Urinary bladder (tissue), 4 donors: Measurements from ENCODE around the gene BCL2. TPM values are rescaled to one million over a fixed set of nuclear protein-coding genes. Genes with fewer than 3 reads are reported as not detected.
A peak's percentile ranks its signal among the peaks of the same experiment; 100 is the strongest.

Experiments used
- DNase-seq: peaks from one replicate; pipeline ENCODE4 v3.0.0-alpha.2; 2015; ENCODE audit errors: extremely low spot score
- H3K27ac ChIP-seq: one replicate; pipeline ENCODE4 v1.5.1; 2013; ENCODE audit warnings: low read depth, mild to moderate bottlenecking, moderate library complexity
- H3K36me3 ChIP-seq: one replicate; pipeline ENCODE4 v1.6.1; 2013; ENCODE audit warnings: mild to moderate bottlenecking, moderate library complexity; ENCODE audit not compliant: insufficient read depth
- H3K4me1 ChIP-seq: one replicate; pipeline ENCODE4 v1.6.1; 2013; ENCODE audit warnings: mild to moderate bottlenecking, moderate library complexity; ENCODE audit not compliant: insufficient read depth
- H3K4me3 ChIP-seq: one replicate; pipeline ENCODE4 v1.5.1; 2013; ENCODE audit warnings: low read depth, low read length
- WGBS: extraction: QIAGEN DNeasy Blood & Tissue Kit; methylation state at CpG from one replicate; pipeline ENCODE4 v1.1.7; 2013; 5-methylcytosine and 5-hydroxymethylcytosine counted together
- polyA plus RNA-seq: library from polyadenylated mRNA; stranded (reverse); fragments of 200-250 nt; gene quantifications from one replicate; pipeline ENCODE4 v1.2.3, GENCODE V29; 2013
- total RNA-seq: library from RNA; depleted of rRNA; stranded (reverse); fragments of >200 nt; gene quantifications from one replicate; pipeline ENCODE4 v1.2.3, GENCODE V29; 2014
- donor health status: healthy with polysubstance abuse.
- donor health status: healthy.

The BCL2 gene
- total and polyA plus RNA-seq, 2 donors: 6.3 to 53.9 TPM

DNA sequence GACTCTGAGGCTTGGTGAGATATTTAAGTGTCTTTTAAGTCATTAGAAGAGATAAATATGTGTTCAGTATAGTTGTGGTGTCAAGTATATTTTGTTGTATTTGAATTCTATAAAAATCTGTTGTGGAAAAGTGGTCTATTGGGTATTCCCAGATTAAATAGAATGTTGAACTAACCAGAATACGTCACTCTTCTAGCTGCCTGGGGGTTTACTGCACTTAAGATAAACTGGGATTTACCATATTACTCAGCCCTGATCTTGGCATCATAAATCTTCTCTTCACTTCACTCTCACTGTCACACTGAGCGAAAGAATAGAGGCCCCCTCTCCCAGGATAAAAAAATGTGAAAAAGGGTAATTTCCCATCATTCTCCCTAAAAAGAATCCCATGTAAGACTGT lies 129.8 kb downstream of the BCL2 start:
- DNase-seq: no peak
- H3K4me1 ChIP-seq: peaks cover 3% of the 10 kb centered on the region
- WGBS: 91% methylated on average over 2 of the region's 2 CpGs
- no peak overlapping the region for H3K27ac ChIP-seq
- H3K36me3 ChIP-seq: no peaks in the 10 kb centered on the region
- no peak overlapping the region for H3K4me3 ChIP-seq

DNA sequence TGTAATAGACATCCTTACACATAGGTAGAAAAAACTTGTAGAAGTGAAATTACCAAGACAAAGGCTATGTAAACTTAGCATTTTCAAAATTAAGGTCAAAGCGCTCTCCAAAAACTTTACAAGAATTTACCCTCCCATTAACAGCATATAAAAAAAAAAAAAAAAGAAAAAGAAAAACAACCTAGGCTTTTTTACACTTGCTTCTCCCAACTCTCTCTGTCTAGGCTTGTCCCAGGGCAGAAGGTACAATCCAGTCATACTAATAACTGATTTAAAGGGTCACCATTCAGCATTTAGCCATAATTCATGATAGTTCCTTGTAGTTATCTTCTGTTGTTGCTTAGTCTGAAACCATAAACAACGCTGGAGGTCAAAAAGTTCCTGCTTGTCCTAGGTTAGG lies 130.5 kb downstream of the BCL2 start:
- H3K27ac ChIP-seq: no peak overlapping the region
- H3K4me1 ChIP-seq: peaks cover 3% of the 10 kb centered on the region
- H3K36me3 ChIP-seq: no peaks in the 10 kb centered on the region
- 91% methylated on average over 2 of the region's 2 CpGs for WGBS
- H3K4me3 ChIP-seq: no peak overlapping the region
- DNase-seq: no peak

DNA sequence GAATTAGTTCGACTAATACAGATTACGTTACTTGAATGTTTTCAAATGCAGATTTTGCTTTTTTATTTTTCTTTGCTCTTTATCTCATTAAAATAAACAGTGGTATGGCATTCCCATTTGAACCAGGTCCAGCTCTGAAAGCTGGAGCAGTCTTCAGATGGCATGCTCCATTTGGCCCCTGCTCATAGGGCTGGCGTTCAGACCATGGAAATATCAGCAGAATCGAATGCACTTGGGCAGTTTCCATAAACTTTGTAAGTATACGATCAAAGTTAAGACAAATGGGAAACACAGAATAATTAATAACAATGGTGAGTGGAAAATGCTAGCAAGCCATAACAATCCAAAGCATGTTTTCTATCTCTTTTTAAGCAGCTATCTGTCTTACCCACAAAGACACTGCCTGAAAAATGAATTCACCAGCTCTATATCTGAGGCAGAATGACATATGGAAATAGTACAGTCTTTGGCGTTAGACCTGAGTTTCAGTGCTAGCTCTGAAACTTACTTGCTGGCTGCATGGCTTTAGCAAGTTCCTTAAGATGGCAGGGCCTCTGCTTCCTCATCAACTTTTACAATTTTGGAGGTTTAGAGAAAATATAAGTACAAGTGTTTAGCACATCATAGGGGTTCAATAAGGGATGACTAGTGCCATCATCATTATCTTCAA lies 131.6 kb downstream of the BCL2 start:
- Histone ChIP-seq H3K36me3 (no peaks in the 10 kb centered on the region), H3K4me3 (no peak overlapping the region), H3K4me1 (peaks cover 3% of the 10 kb centered on the region), H3K27ac (no peak overlapping the region)
- DNase-seq: no peak
- 35% methylated on average over 6 of the region's 6 CpGs for whole genome bisulfite sequencing

DNA sequence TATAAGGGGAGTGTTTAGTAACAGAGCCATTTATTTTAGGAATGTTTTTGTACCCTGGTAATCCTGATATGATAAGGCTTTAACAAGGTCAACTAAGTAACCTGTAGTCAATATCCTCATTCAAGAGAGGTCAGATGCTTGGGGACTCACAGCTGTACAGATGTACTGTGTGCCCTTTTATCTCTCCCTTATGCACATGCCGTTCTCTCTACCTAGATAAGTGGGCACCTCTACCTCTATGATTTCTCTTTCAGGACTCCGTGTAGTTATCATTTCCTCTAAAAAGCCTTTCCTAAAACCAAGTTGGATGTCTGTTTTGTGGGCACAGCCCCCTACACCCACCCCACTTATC lies 132.4 kb downstream of the BCL2 start:
- Histone ChIP-seq H3K36me3 (no peaks in the 10 kb centered on the region), H3K4me3 (no peak overlapping the region), H3K4me1 (peaks cover 3% of the 10 kb centered on the region), H3K27ac (peak overlapping the region; percentile 52)
- no peak for DNase-seq
- WGBS: 82% methylated on average over 2 of the region's 2 CpGs

DNA sequence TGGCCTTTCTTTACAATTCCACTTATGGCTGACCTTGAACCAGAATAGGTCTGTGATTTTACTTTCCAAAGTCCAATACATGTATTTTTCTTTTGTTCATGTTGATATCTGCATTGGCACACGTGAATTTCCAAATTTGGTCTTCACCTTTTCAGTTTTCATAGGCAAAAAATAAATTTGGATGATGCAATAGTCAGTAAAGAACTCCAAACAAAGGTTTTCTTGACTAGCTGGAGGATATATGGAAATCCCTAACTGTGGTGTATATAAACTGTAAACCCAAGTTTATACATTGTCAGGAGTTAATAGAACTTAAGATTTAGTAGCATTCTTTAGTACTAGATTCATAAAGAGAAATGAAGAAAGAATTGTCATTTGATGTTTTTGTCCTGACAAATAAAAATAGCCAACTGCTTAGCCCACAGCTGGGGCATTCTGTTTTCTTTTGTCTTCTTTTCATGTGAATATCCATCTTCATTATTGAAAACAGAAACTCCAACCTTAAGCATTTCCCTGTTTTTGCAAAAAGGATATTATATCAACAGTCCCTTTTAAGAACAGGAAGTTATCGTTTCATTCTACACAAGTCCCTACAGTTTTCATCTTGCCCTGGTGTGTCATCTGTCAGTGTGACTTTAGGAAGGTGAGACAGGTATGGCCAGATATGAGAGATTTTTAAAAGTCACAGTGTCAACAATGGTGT lies 132.9 kb downstream of the BCL2 start:
- Histone ChIP-seq H3K4me1 (peaks cover 3% of the 10 kb centered on the region), H3K27ac (no peak overlapping the region), H3K36me3 (no peaks in the 10 kb centered on the region), H3K4me3 (no peak overlapping the region)
- WGBS: 50% methylated on average over 2 of the region's 2 CpGs
- DNase-seq: no peak

DNA sequence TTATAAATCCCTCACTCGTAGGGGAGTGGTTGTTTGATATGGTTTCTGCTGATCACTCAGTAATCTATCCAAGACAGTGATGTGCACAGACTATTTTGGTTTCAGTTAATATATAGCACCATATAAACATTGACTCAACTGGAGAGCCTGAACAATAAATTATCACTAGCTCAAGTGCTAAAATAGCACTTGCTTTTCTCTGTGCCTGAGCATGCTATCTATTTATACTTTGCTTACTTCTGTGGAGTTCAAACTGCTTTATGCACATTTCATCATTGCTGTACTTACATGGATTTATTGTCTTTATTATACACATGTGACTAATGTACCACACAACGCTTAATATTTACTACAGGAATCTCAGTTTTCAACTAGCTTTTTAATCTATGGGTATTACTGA lies 133.6 kb downstream of the BCL2 start:
- DNase-seq: no peak
- no peak overlapping the region for H3K27ac ChIP-seq
- WGBS: 30% methylated on average over 2 of the region's 2 CpGs
- H3K4me3 ChIP-seq: no peak overlapping the region
- H3K36me3 ChIP-seq: no peaks in the 10 kb centered on the region
- H3K4me1 ChIP-seq: peaks cover 3% of the 10 kb centered on the region

DNA sequence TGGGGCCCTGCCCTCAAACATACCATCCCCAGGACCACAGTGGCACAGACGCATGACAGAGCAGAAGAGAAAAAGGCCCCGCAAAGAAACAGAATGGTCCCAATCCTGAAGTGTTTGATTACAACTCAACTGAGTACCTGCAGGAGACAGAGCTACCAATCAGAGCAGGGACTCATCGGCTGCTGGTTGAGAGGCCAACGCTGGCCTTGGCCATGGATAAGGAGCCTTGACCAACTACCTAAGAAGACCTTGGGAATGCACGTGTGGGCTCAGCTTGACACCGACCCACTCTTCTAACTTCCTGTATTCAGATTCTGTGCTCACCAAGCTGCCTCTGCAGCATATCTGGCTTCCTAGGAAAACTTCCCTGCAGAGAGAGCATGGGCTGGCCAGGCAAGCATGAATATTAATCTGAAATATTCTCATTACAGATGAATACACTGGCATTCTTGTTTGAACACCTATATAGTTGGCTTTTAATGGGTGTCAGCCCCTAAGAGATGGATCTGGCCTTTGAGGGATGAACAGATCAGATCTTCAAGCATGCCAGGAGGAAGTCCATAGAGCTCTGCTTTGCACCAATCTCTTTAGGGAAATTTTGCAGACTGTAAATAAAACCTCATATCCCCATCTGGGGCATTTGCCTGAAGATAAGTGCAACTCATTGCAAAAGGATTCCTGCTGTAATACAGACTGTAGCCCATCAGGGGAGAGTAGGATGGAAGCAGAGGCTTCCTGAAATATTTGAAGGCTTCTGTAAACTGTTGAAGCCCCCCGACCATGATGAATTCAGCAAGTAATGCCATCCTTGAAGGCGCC lies 135.4 kb downstream of the BCL2 start:
- no peaks in the 10 kb centered on the region for H3K36me3 ChIP-seq
- 84% methylated on average over 8 of the region's 8 CpGs for WGBS
- no peak overlapping the region for H3K4me3 ChIP-seq
- peaks cover 3% of the 10 kb centered on the region for H3K4me1 ChIP-seq
- no peak for DNase-seq
- H3K27ac ChIP-seq: no peak overlapping the region

DNA sequence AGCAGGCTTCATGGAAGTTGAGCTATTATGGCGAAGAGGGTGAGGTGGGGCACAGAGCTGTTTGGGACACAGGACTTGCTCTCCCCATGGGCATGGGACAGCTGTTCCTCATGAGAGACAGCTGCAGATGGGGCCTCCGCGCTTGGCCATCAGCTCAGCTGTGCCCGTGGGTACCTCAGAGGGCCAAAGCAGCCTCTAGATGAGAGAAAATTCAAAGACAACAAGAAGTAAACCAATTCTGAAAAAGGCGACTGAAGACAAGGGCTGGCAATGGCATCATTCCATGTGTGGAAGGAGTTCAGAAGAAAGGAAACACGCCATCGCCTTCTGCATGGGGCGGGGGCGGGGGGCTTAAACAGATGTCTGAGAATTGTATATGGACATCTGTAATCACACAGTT lies 136.2 kb downstream of the BCL2 start:
- Histone ChIP-seq H3K4me1 (peaks cover 6% of the 10 kb centered on the region), H3K27ac (no peak overlapping the region), H3K36me3 (no peaks in the 10 kb centered on the region), H3K4me3 (no peak overlapping the region)
- 81% methylated on average over 9 of the region's 9 CpGs for WGBS
- no peak for DNase-seq

DNA sequence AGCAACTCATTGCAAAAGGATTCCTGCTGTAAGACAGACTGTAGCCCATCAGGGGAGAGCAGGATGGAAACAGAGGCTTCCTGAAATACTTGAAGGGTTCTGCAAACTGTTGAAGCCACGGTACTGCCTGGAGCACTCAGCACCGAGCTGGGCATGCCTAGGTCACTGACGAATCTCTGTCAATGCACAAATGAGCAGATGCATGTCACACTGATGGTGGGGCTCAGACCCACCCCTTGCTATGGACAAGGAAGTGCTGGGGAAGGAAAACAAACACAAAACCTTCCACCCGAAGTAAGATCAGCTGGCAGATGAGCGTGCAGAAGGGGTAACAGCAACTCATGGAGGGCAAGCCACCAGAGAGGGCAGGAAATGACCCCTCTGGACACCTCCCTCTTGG lies 136.7 kb downstream of the BCL2 start:
- Histone ChIP-seq H3K4me3 (no peak overlapping the region), H3K27ac (no peak overlapping the region), H3K4me1 (peaks cover 6% of the 10 kb centered on the region), H3K36me3 (no peaks in the 10 kb centered on the region)
- DNase-seq: no peak
- WGBS: 55% methylated on average over 5 of the region's 5 CpGs

DNA sequence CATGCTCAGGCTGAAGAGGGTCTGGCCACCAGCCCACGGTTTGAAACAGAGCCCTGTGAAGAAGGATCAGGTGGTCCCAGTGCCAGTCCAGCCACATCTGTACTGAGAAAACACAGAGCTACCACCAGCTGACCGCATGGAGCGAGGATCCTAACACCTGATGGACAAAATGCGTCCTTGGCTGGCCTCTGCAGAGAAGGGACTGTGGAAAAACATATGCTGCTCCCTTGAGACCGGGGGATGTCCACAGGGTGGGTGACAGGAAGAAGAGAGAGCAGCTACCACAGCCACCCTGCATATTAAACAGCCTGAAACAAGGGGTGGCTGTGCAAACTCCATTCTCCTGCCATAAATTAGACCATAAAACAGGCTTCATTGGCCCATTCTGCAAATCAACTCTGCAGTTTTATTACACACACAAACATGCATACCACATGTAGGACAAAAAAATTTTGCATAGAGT lies 137.2 kb downstream of the BCL2 start:
- no peak for DNase-seq
- Histone ChIP-seq H3K4me1 (peaks cover 6% of the 10 kb centered on the region), H3K36me3 (no peaks in the 10 kb centered on the region), H3K27ac (no peak overlapping the region), H3K4me3 (no peak overlapping the region)
- WGBS: 64% methylated on average over 5 of the region's 5 CpGs

DNA sequence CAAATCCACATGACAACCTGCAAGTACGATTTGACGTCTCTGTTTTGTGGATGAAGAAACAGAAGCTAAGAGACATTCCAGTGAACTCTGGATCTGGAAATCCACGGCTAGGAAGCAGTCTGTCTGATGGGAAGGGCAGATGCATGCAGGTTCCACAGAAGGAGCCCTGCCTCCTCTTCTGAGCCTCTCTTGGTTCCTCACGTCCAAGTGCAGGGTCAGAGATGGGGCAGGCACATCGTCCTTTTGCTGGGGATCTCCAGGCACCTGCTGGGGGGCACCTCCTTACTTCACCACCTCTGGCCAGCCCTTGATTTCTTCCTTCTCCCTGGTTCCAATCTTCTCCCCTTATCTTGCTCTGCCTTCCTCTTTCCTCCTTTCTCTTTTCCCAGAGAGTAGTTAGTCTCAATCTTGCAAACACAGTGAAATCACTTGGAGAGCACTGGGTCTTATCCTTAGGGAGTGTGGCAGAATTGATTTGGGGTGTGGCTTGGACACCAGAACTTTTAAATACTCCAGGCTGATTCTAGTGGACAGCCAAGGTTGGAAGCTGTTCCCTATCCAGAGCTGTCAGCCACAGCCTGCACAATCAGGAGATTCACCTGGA lies 137.8 kb downstream of the BCL2 start:
- no peak for DNase-seq
- Histone ChIP-seq H3K27ac (no peak overlapping the region), H3K4me1 (peaks cover 5% of the 10 kb centered on the region), H3K4me3 (no peak overlapping the region), H3K36me3 (no peaks in the 10 kb centered on the region)
- WGBS: 73% methylated on average over 5 of the region's 5 CpGs

DNA sequence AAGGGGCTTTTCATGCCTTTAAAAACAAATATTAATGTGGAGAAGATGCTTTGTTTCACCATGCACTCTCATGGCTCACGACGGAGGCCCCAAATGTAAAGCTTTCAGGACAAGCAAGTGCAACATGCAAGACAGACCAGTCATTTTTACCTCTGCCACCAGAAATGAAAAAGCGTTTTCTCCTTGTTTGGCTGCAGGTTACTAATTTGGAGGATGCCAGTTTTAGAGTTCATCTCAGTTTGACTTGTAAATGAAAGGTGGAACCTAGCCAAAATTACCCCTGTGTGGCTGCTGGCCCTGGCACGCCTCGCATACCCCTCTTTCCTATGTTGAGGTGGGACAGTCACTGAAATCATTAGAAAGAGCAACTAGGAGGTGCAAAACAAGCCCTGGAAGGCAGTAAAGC lies 138.6 kb downstream of the BCL2 start:
- Histone ChIP-seq H3K27ac (no peak overlapping the region), H3K4me3 (no peak overlapping the region), H3K36me3 (no peaks in the 10 kb centered on the region), H3K4me1 (peaks cover 5% of the 10 kb centered on the region)
- 95% methylated on average over 5 of the region's 5 CpGs for WGBS
- no peak for DNase-seq

DNA sequence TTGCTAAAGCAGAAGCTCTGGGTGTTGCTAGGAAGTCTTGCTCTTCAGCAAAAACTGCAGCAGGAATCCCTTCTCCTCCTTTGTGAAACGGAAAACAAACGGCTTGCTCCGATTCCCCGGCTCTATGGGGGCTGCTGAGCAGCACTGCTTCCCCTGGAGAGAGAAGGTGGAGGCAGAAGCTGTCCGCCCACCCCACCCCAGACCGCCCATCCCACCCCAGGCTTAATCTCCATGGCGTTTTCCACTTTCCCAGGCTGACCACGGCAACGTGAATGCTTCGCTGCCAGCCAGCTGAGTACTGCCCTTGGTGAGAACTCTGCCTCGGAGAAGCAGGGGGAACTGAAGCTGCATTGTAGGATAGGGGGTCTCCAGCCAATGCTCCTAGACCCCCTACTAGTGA lies 139.2 kb downstream of the BCL2 start:
- Histone ChIP-seq H3K4me1 (peaks cover 3% of the 10 kb centered on the region), H3K36me3 (no peaks in the 10 kb centered on the region), H3K27ac (no peak overlapping the region), H3K4me3 (no peak overlapping the region)
- WGBS: 67% methylated on average over 11 of the region's 11 CpGs
- DNase-seq: no peak
